GM23248 (cell line): ENCODE data around the gene ASPRV1. TPM values are rescaled to one million over a fixed set of nuclear protein-coding genes. Genes with fewer than 3 reads are reported as not detected.

Experiments used
- DNase-seq: peaks from one replicate; pipeline ENCODE4 v3.0.0-alpha.2; 2015
- H2AFZ ChIP-seq: fragments of 200-600 bp; sonication (generic); 2 replicates; pipeline ENCODE4 v1.6.1; 2016; ENCODE audit warnings: antibody characterized with exemption
- H3F3A ChIP-seq: fragments of 200-600 bp; sonication (generic); 2 replicates; pipeline ENCODE4 v1.6.1; 2016; ENCODE audit warnings: mild to moderate bottlenecking, antibody characterized with exemption, mixed run types; ENCODE audit not compliant: insufficient read depth
- H3K27ac ChIP-seq: fragments of 200-600 bp; sonication (generic); 2 replicates; pipeline ENCODE4 v1.5.1; 2016; ENCODE audit warnings: mild to moderate bottlenecking
- H3K27me3 ChIP-seq: fragments of 200-600 bp; sonication (generic); replicated peaks from 2 replicates; pipeline ENCODE4 v1.6.1; 2016; ENCODE audit warnings: mild to moderate bottlenecking; ENCODE audit not compliant: insufficient read depth
- H3K36me3 ChIP-seq: fragments of 200-600 bp; sonication (generic); 2 replicates; pipeline ENCODE4 v1.6.1; 2016; ENCODE audit warnings: low read depth, mild to moderate bottlenecking
- H3K4me1 ChIP-seq: fragments of 200-600 bp; sonication (generic); 2 replicates; pipeline ENCODE4 v1.6.1; 2016; ENCODE audit warnings: mild to moderate bottlenecking; ENCODE audit not compliant: insufficient read depth
- H3K4me2 ChIP-seq: fragments of 200-600 bp; sonication (generic); one replicate; pipeline ENCODE4 v1.6.1; 2016; ENCODE audit warnings: mild to moderate bottlenecking; ENCODE audit not compliant: unreplicated experiment
- H3K4me3 ChIP-seq: fragments of 200-600 bp; sonication (generic); 2 replicates; pipeline ENCODE4 v1.5.1; 2016; ENCODE audit warnings: mild to moderate bottlenecking
- H3K79me2 ChIP-seq: fragments of 200-600 bp; sonication (generic); 2 replicates; pipeline ENCODE4 v1.6.1; 2016; ENCODE audit warnings: mild to moderate bottlenecking; ENCODE audit not compliant: insufficient read depth
- H3K9ac ChIP-seq: fragments of 200-600 bp; sonication (generic); 2 replicates; pipeline ENCODE4 v1.6.1; 2016; ENCODE audit warnings: mild to moderate bottlenecking
- H3K9me2 ChIP-seq: fragments of 200-600 bp; sonication (generic); 2 replicates; pipeline ENCODE4 v1.6.1; 2016; ENCODE audit warnings: mixed run types, mild to moderate bottlenecking, moderate library complexity; ENCODE audit not compliant: insufficient read depth
- H3K9me3 ChIP-seq: fragments of 200-600 bp; sonication (generic); one replicate; pipeline ENCODE4 v1.6.1; 2017; ENCODE audit warnings: low read depth
- H4K20me1 ChIP-seq: fragments of 200-600 bp; sonication (generic); 2 replicates; pipeline ENCODE4 v1.6.0; 2016; ENCODE audit not compliant: insufficient read depth
- EZH2 ChIP-seq: fragments of 200-600 bp; sonication (generic); IDR thresholded peaks from 2 replicates; pipeline ENCODE4 v1.6.1; 2018; ENCODE audit warnings: antibody characterized with exemption, mild to moderate bottlenecking; ENCODE audit not compliant: insufficient read depth, poor library complexity, severe bottlenecking
- EZH2phosphoT487 ChIP-seq: fragments of 200-600 bp; sonication (generic); IDR thresholded peaks from 2 replicates; pipeline ENCODE4 v1.6.1; 2018; ENCODE audit warnings: antibody characterized with exemption, moderate library complexity, mild to moderate bottlenecking, low read depth; ENCODE audit not compliant: insufficient read depth
- WGBS, 2 experiments: methylation state at CpG; one replicate each; pipeline ENCODE4 v1.1.6; 2015 to 2017; ENCODE audit warnings: low lambda C conversion rate in 2 of 2, low coverage in 1 of 2; ENCODE audit errors: missing lambda C conversion rate in 2 of 2; 5-methylcytosine and 5-hydroxymethylcytosine counted together
- in situ Hi-C: fragments of 300-500 bp; cut with MboI; formaldehyde crosslinking; loops from 2 replicates; pipeline ENCODE4 v1.15.0; 2020
- polyA plus RNA-seq: library from polyadenylated mRNA; unstranded; fragments of >200 nt; fragmentation: Nextera tagmentation; extraction: Ambion mirVana; gene quantifications from 2 replicates; pipeline ENCODE4 v1.2.1, GENCODE V29; 2016
- total RNA-seq: library from RNA; depleted of rRNA; stranded (reverse); fragments of >200 nt; shearing (Covaris generic); gene quantifications from 2 replicates; pipeline ENCODE4 v1.2.3, GENCODE V29; 2014

Gene ASPRV1
- total and polyA plus RNA-seq, 2 experiments from 2014 or later: 0.24 to 0.86 TPM

- Histone ChIP-seq H4K20me1 (no peaks in the 10 kb centered on the region), H2AFZ (peak overlapping the region; percentile 53), H3K36me3 (peaks cover 25% of the 10 kb centered on the region), H3K79me2 (peaks cover 5% of the 10 kb centered on the region; the same call in 1 of the 2 replicates), H3K9me2 (no peaks in the 10 kb centered on the region), H3F3A (peaks cover 42% of the 10 kb centered on the region), H3K4me3 (peak overlapping the region; percentile 61), H3K27ac (peak overlapping the region; percentile 94), H3K27me3 (no peaks in the 10 kb centered on the region), H3K4me1 (peaks cover 36% of the 10 kb centered on the region), H3K9ac (peak overlapping the region; percentile 79), H3K9me3 (no peaks in the 10 kb centered on the region), H3K4me2 (peak overlapping the region; percentile 80)
- in situ Hi-C loops: no loop called here
- 39 to 49% methylated on average over 1 of the region's 1 CpG for WGBS, 2 experiments
- DNase-seq: no peak
- TF ChIP-seq EZH2: no peak
- TF ChIP-seq EZH2phosphoT487: no peak
Observed at GRCh38 chr2:69934614-69934908, 26.9 kb downstream of the ASPRV1 start.

- Histone ChIP-seq H3K4me3 (peak overlapping the region; percentile 61), H3K9me2 (no peaks in the 10 kb centered on the region), H4K20me1 (no peaks in the 10 kb centered on the region), H3K4me1 (peaks cover 36% of the 10 kb centered on the region), H2AFZ (peak overlapping the region; percentile 53), H3K27ac (peak overlapping the region; percentile 94), H3K36me3 (peaks cover 24% of the 10 kb centered on the region), H3K27me3 (no peaks in the 10 kb centered on the region), H3K9ac (peak overlapping the region; percentile 79), H3K4me2 (peak overlapping the region; percentile 80), H3K9me3 (no peaks in the 10 kb centered on the region), H3K79me2 (peaks cover 5% of the 10 kb centered on the region; the same call in 1 of the 2 replicates), H3F3A (peaks cover 42% of the 10 kb centered on the region)
- in situ Hi-C loops: no loop called here
- WGBS, 2 experiments: 14 to 21% methylated on average over 4 of the region's 4 CpGs
- peak; percentile 94 for DNase-seq
- TF ChIP-seq EZH2 (no peak), EZH2phosphoT487 (no peak)
Observed at GRCh38 chr2:69933839-69934613, 27.4 kb downstream of the ASPRV1 start.

- DNase-seq: no peak
- Histone ChIP-seq H3F3A (peaks cover 42% of the 10 kb centered on the region), H3K4me1 (peaks cover 36% of the 10 kb centered on the region), H3K27me3 (no peaks in the 10 kb centered on the region), H3K9me2 (no peaks in the 10 kb centered on the region), H3K36me3 (peaks cover 21% of the 10 kb centered on the region), H3K9me3 (no peaks in the 10 kb centered on the region), H3K4me3 (no peak overlapping the region), H4K20me1 (no peaks in the 10 kb centered on the region), H3K9ac (peak overlapping the region; percentile 79), H3K79me2 (peaks cover 5% of the 10 kb centered on the region; the same call in 1 of the 2 replicates), H2AFZ (no peak overlapping the region), H3K27ac (peak overlapping the region; percentile 94), H3K4me2 (peak overlapping the region; percentile 80)
- TF ChIP-seq EZH2phosphoT487 (no peak), EZH2 (no peak)
- in situ Hi-C loops: no loop called here
Observed at GRCh38 chr2:69933254-69933828, 28.1 kb downstream of the ASPRV1 start.

- peaks cover 36% of the 10 kb centered on the region for H3K4me1 ChIP-seq
- no peak overlapping the region for H3K4me3 ChIP-seq
- WGBS, 2 experiments: 14 to 33% methylated on average over 1 of the region's 1 CpG
- no peaks in the 10 kb centered on the region for H4K20me1 ChIP-seq
- H3K27ac ChIP-seq: peak overlapping the region; percentile 43
- peak overlapping the region; percentile 54; the same call in 1 of the 2 replicates for H2AFZ ChIP-seq
- H3K79me2 ChIP-seq: peaks cover 5% of the 10 kb centered on the region; the same call in 1 of the 2 replicates
- 0 out of 2 replicates have a peak overlapping the region, but pooled peaks have one; percentile 21 for H3K9ac ChIP-seq
- H3K4me2 ChIP-seq: no peak overlapping the region
- no peaks in the 10 kb centered on the region for H3K9me2 ChIP-seq
- peak; percentile 34 for DNase-seq
- H3K36me3 ChIP-seq: peaks cover 27% of the 10 kb centered on the region
- in situ Hi-C loops: no loop called here
- no peaks in the 10 kb centered on the region for H3K27me3 ChIP-seq
- TF ChIP-seq EZH2phosphoT487: no peak
- TF ChIP-seq EZH2: no peak
- H3F3A ChIP-seq: peaks cover 42% of the 10 kb centered on the region
- H3K9me3 ChIP-seq: no peaks in the 10 kb centered on the region
Observed at GRCh38 chr2:69932596-69932922, 28.9 kb downstream of the ASPRV1 start.
